Prostate gland (tissue), 2 donors: ENCODE measurements around the gene GNAS-AS1. TPM values are rescaled to one million over a fixed set of nuclear protein-coding genes. Genes with fewer than 3 reads are reported as not detected.

Experiments
- DNase-seq: peaks from one replicate; pipeline ENCODE4 v3.0.0-alpha.2; 2019; ENCODE audit warnings: low spot score
- H3K27ac ChIP-seq, 2 donors: fragments of 200-600 bp; sonication (generic); 2 replicates each; pipeline ENCODE4 v1.5.1; 2017 to 2019
- H3K27me3 ChIP-seq: fragments of 200-600 bp; sonication (generic); replicated peaks from 2 replicates; pipeline ENCODE4 v1.5.1; 2019; ENCODE audit not compliant: insufficient read depth
- H3K36me3 ChIP-seq, 2 donors: fragments of 200-600 bp; sonication (generic); 1 replicate in 1 of 2; 2 replicates in 1 of 2; pipeline versions ENCODE4 v1.5.1 to v1.8.1; 2017 to 2019
- H3K4me1 ChIP-seq: fragments of 200-600 bp; sonication (generic); replicated peaks from 2 replicates; pipeline ENCODE4 v1.5.1; 2019
- H3K4me3 ChIP-seq, 2 donors: fragments of 200-600 bp; sonication (generic); 2 replicates each; pipeline ENCODE4 v1.5.1; 2017 to 2019
- H3K9me3 ChIP-seq: fragments of 200-600 bp; sonication (generic); 2 replicates; pipeline ENCODE4 v1.5.1; 2017
- POLR2A ChIP-seq: fragments of 450-650 bp; IDR thresholded peaks from one replicate; pipeline ENCODE4 v1.6.1; 2016; ENCODE audit warnings: antibody characterized with exemption, mild to moderate bottlenecking
- POLR2AphosphoS5 ChIP-seq: sonication (generic); formaldehyde crosslinking; IDR thresholded peaks from one replicate; pipeline ENCODE4 v1.6.1; 2017; ENCODE audit warnings: antibody characterized with exemption
- WGBS: methylation state at CpG from one replicate; pipeline ENCODE4 v1.1.5; 2018; 5-methylcytosine and 5-hydroxymethylcytosine counted together
- intact Hi-C: fragments of 100-400 bp; cut with DNase I; formaldehyde crosslinking; loops from one replicate; pipeline ENCODE4 v1.14.2; 2022
- microRNA counts, 2 donors: library from miRNA; unstranded; fragments of <30 nt; microRNA quantifications; one replicate each; lab custom pipeline; 2016 to 2017
- microRNA-seq: library from miRNA; unstranded; fragments of <30 nt; microRNA quantifications from one replicate; pipeline ENCODE4, GENCODE V29; 2016
- small RNA-seq, 2 donors: library from RNA; depleted of rRNA; stranded (forward); fragments of <200 nt; gene quantifications; one replicate each; pipeline ENCODE3, GENCODE V24; 2016
- total RNA-seq, 2 donors: library from RNA; depleted of rRNA; stranded (reverse); fragments of >200 nt; gene quantifications; one replicate each; pipeline ENCODE4 v1.1.0, GENCODE V29; 2016
- TF ChIP-seq, protein P1 (sequence below), 4 experiments: fragments of 200-600 bp in 2 of 4; fragments of 450-650 bp in 2 of 4; sonication (generic) in 2 of 4; IDR thresholded peaks; 1 replicate in 3 of 4; 2 replicates in 1 of 4; pipeline ENCODE4 v1.5.1; 2016 to 2019; ENCODE audit warnings: antibody characterized with exemption in 4 of 4, mild to moderate bottlenecking in 2 of 4, moderate library complexity in 2 of 4

The GNAS-AS1 gene
- total RNA-seq, 2 donors from 2014 or later: 0.50 to 1.8 TPM

- no peaks in the 10 kb centered on the region for H3K27me3 ChIP-seq
- H3K27ac ChIP-seq: no peak overlapping the region
- no peaks in the 10 kb centered on the region for H3K9me3 ChIP-seq
- no peak overlapping the region for H3K4me3 ChIP-seq
- no peak for TF ChIP-seq POLR2AphosphoS5
- TF ChIP-seq, protein P1, sequence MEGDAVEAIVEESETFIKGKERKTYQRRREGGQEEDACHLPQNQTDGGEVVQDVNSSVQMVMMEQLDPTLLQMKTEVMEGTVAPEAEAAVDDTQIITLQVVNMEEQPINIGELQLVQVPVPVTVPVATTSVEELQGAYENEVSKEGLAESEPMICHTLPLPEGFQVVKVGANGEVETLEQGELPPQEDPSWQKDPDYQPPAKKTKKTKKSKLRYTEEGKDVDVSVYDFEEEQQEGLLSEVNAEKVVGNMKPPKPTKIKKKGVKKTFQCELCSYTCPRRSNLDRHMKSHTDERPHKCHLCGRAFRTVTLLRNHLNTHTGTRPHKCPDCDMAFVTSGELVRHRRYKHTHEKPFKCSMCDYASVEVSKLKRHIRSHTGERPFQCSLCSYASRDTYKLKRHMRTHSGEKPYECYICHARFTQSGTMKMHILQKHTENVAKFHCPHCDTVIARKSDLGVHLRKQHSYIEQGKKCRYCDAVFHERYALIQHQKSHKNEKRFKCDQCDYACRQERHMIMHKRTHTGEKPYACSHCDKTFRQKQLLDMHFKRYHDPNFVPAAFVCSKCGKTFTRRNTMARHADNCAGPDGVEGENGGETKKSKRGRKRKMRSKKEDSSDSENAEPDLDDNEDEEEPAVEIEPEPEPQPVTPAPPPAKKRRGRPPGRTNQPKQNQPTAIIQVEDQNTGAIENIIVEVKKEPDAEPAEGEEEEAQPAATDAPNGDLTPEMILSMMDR (IDR thresholded peaks at IDR 0.05): no peak
- no peak for TF ChIP-seq POLR2A
- DNase-seq: no peak
- intact Hi-C loops: no loop called here
- no peaks in the 10 kb centered on the region for H3K4me1 ChIP-seq
- no peaks in the 10 kb centered on the region for H3K36me3 ChIP-seq
- WGBS: 92% methylated on average over 8 of the region's 8 CpGs
Observed at GRCh38 chr20:58775371-58775770, 75.3 kb downstream of the GNAS-AS1 start.

- 89% methylated on average over 5 of the region's 5 CpGs for WGBS
Observed at GRCh38 chr20:58774667-58775263, 75.9 kb downstream of the GNAS-AS1 start.

GRCh38 chr20:58774214-58774613 lies 76.5 kb downstream of the GNAS-AS1 start:
- Histone ChIP-seq H3K27me3 (no peaks in the 10 kb centered on the region), H3K9me3 (no peaks in the 10 kb centered on the region), H3K4me1 (no peaks in the 10 kb centered on the region), H3K4me3 (no peak overlapping the region), H3K36me3 (no peaks in the 10 kb centered on the region), H3K27ac (no peak overlapping the region)
- DNase-seq: no peak
- intact Hi-C loops: no loop called here
- TF ChIP-seq POLR2AphosphoS5: no peak
- TF ChIP-seq, protein P1 (IDR thresholded peaks at IDR 0.05): no peak
- 92% methylated on average over 5 of the region's 5 CpGs for WGBS

More at GRCh38 chr20:58774667-58775263, 75.9 kb downstream of the GNAS-AS1 start:
- Histone ChIP-seq H3K4me1 (no peaks in the 10 kb centered on the region), H3K9me3 (no peaks in the 10 kb centered on the region), H3K36me3 (no peaks in the 10 kb centered on the region), H3K27me3 (no peaks in the 10 kb centered on the region), H3K27ac (no peak overlapping the region), H3K4me3 (no peak overlapping the region)
- TF ChIP-seq, protein P1 (IDR thresholded peaks at IDR 0.05): no peak
- no peak for TF ChIP-seq POLR2A
- intact Hi-C loops: no loop called here
- DNase-seq: no peak

- Histone ChIP-seq H3K4me3 (no peak overlapping the region), H3K27ac (no peak overlapping the region), H3K36me3 (no peaks in the 10 kb centered on the region), H3K4me1 (no peaks in the 10 kb centered on the region), H3K27me3 (no peaks in the 10 kb centered on the region), H3K9me3 (no peaks in the 10 kb centered on the region)
- intact Hi-C loops: no loop called here
- DNase-seq: no peak
- TF ChIP-seq POLR2AphosphoS5: no peak
- TF ChIP-seq, protein P1 (IDR thresholded peaks at IDR 0.05): no peak
- no peak for TF ChIP-seq POLR2A
- 73% methylated on average over 6 of the region's 6 CpGs for WGBS
Observed at GRCh38 chr20:58772786-58773185, 77.9 kb downstream of the GNAS-AS1 start.

MicroRNA genes within 50 kb of the gene (microRNA counts, 767-probe panel; counts per million panel counts)
- microRNA hsa-miR-296-3p (lab: Ali Mortazavi, UCI): 0 to 431 counts per million in 2 donors
- 2,180 to 2,290 counts per million in 2 donors for microRNA hsa-miR-296-5p (lab: Ali Mortazavi, UCI)
- 0 to 431 counts per million in 2 donors for microRNA hsa-miR-298 (lab: Ali Mortazavi, UCI)

Small RNAs within 50 kb of the gene (microRNA-seq; reads per million reads assigned to microRNA genes)
- not detected for gene MIR298

Small RNAs within 50 kb of the gene (small RNA-seq; reads per million reads assigned to genes)
- 0 reads per million in 2 donors for gene MIR298
- 0 reads per million in 2 donors for gene RF02127
- 0 reads per million in 2 donors for gene RF02128
- 0 reads per million in 2 donors for gene RF02130
- 0 reads per million in 2 donors for gene RF02131

Other genes starting within 250 kb of the GNAS-AS1 start
- 100 to 1,000 TPM in 1 of 2 donors, 10 to 100 TPM in 1; 34.3 to 115 TPM for gene STX16, start 199.6 kb downstream of the GNAS-AS1 start, total RNA-seq
- gene NPEPL1, start 158.1 kb downstream of the GNAS-AS1 start, total RNA-seq: 10 to 100 TPM; 25.7 to 63.1 TPM
- gene GNAS, start 1.8 kb upstream of the GNAS-AS1 start, total RNA-seq: 100 to 1,000 TPM; 644 to 900 TPM
- 10 to 100 TPM; 55.0 to 85.2 TPM for gene NELFCD, start 130.4 kb upstream of the GNAS-AS1 start, total RNA-seq
- 100 to 1,000 TPM in 1 of 2 donors, 10 to 100 TPM in 1; 93.6 to 130 TPM for gene CTSZ, start 156.4 kb upstream of the GNAS-AS1 start, total RNA-seq
- gene TUBB1, start 168.5 kb upstream of the GNAS-AS1 start, total RNA-seq: not detected
- gene ATP5F1E, start 181.4 kb upstream of the GNAS-AS1 start, total RNA-seq: 10 to 100 TPM; 23.5 to 24.4 TPM
- 10 to 100 TPM; 28.9 to 35.6 TPM for gene PRELID3B, start 191.9 kb upstream of the GNAS-AS1 start, total RNA-seq